GM12891 (cell line): Measurements from ENCODE around the gene FKBP15.

Experiments
- PAX5 ChIP-seq: IDR thresholded peaks from 2 replicates; pipeline ENCODE4 v1.6.1; 2011; ENCODE audit warnings: low read length, moderate library complexity, mild to moderate bottlenecking; ENCODE audit not compliant: insufficient read depth, severe bottlenecking
- POLR2A ChIP-seq: IDR thresholded peaks from 2 replicates; pipeline ENCODE4 v1.6.1; 2011; ENCODE audit warnings: low read depth, low read length, control low read depth
- POLR2AphosphoS5 ChIP-seq: IDR thresholded peaks from 2 replicates; pipeline ENCODE4 v1.6.1; 2011; ENCODE audit warnings: low read depth, low read length, control low read depth
- SPI1 ChIP-seq: IDR thresholded peaks from 2 replicates; pipeline ENCODE4 v1.6.1; 2011; ENCODE audit warnings: low read depth, low read length, control low read depth
- TAF1 ChIP-seq: IDR thresholded peaks from 2 replicates; pipeline ENCODE4 v1.6.1; 2011; ENCODE audit warnings: low read depth, low read length, control low read depth

DNA sequence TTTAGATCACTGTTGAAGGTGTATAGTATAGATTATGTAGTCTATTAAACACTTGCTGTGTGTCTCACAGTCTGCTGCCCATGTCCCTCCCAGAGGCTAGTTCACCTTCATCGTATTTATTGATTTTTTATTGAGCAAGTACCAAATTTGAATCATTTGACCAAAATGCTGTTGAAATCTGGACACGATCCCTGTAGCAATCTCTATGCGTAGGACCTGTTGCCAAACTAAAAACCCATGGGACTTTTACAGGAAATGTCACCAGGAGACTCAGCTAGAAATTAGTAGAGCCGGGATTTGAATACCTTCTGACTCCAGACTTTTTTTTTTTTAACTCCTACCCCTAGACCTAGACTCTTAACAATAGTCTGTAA is 17.8 kb upstream of the FKBP15 start:
- TF ChIP-seq POLR2A (no peak), POLR2AphosphoS5 (no peak), TAF1 (no peak), SPI1 (no peak), PAX5 (no peak)
